ENCODE results near the gene CD6. TPM values are rescaled to one million over a fixed set of nuclear protein-coding genes. Genes with fewer than 3 reads are reported as not detected.

Gene CD6, protein sequence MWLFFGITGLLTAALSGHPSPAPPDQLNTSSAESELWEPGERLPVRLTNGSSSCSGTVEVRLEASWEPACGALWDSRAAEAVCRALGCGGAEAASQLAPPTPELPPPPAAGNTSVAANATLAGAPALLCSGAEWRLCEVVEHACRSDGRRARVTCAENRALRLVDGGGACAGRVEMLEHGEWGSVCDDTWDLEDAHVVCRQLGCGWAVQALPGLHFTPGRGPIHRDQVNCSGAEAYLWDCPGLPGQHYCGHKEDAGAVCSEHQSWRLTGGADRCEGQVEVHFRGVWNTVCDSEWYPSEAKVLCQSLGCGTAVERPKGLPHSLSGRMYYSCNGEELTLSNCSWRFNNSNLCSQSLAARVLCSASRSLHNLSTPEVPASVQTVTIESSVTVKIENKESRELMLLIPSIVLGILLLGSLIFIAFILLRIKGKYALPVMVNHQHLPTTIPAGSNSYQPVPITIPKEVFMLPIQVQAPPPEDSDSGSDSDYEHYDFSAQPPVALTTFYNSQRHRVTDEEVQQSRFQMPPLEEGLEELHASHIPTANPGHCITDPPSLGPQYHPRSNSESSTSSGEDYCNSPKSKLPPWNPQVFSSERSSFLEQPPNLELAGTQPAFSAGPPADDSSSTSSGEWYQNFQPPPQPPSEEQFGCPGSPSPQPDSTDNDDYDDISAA
- 1 to 10 TPM in 1 of 3 donors, under 1 TPM in 2; 0.80 to 1.9 (median 0.98) TPM for total RNA-seq

- H3K4me3 ChIP-seq: peak within 1 kb of the TSS in 2 of 3 donors; percentile 22 to 25
- H3K27ac ChIP-seq: no peak within 1 kb of the TSS
- no peaks in the 10 kb centered on the region for H3K27me3 ChIP-seq
- H3K36me3 ChIP-seq: no peaks in the 10 kb centered on the region
- intact Hi-C loops (cut with DNase I; ENCODE audit: low total_unique reads): no loop called here
- H3K9me3 ChIP-seq: no peaks in the 10 kb centered on the region
- DNase-seq (ENCODE audit: low spot score in 2 of 2): no peak
- TF ChIP-seq CTCF (IDR thresholded peaks at IDR 0.05) (no peak), POLR2AphosphoS5 (IDR thresholded peaks at IDR 0.05) (no peak), POLR2A (IDR thresholded peaks at IDR 0.05) (no peak)
- H3K4me1 ChIP-seq: no peaks in the 10 kb centered on the region
Observed at GRCh38 chr11:60971520-60971919, at the start of gene CD6. Gene CD6, plus strand, starts transcription at chr11:60971680. Its CDS starts 186 bp downstream, at chr11:60971866.

DNA sequence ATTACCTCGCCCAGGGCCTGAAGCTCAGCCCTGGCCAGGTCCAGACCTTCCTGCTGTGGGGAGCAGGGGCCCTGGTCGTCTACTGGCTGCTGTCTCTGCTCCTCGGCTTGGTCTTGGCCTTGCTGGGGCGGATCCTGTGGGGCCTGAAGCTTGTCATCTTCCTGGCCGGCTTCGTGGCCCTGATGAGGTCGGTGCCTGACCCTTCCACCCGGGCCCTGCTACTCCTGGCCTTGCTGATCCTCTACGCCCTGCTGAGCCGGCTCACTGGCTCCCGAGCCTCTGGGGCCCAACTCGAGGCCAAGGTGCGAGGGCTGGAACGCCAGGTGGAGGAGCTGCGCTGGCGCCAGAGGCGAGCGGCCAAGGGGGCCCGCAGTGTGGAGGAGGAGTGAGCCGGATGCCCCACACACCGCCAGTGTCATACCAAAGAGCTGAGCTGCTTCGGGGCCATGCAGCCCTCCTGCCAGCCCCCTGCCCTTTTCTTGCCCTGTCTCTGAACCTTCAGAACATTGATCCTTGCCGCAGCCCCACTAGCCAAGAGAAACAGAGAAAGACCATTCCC lies 49.6 kb upstream of the CD6 start:
- Histone ChIP-seq H3K9me3 (no peaks in the 10 kb centered on the region), H3K4me1 (peaks cover 0 to 1% of the 10 kb centered on the region in 2 donors), H3K36me3 (peaks cover 15% of the 10 kb centered on the region), H3K4me3 (no peak overlapping the region), H3K27ac (no peak overlapping the region), H3K27me3 (no peaks in the 10 kb centered on the region)
- intact Hi-C loops (cut with DNase I; ENCODE audit: low total_unique reads): no loop called here
- DNase-seq (ENCODE audit: low spot score in 2 of 2): no peak
- TF ChIP-seq POLR2A (IDR thresholded peaks at IDR 0.05): no peak
- no peak for TF ChIP-seq CTCF (IDR thresholded peaks at IDR 0.05)
- TF ChIP-seq POLR2AphosphoS5 (IDR thresholded peaks at IDR 0.05): no peak

DNA sequence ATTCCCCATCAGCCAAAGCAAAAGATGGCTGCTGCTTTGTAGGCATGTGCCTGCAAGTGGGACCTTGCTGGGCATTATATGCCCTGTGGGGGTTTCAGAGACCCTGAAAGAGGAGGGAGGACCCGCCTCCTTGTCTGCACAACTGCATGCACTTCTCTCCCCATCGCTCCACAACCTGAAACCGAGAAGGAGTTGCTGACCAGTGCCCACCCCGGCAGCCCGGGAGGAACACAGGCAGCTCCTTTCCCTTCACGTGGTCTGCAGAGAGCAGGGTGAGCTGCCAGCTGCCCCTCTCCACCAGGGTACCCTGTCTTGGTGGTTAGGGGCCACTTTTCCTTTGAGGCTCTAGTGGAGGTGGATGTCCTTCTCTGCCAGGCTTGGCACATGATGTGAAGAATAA lies 48.6 kb upstream of the CD6 start:
- no peaks in the 10 kb centered on the region for H3K9me3 ChIP-seq
- H3K36me3 ChIP-seq: peaks cover 15% of the 10 kb centered on the region
- TF ChIP-seq POLR2AphosphoS5 (IDR thresholded peaks at IDR 0.05) (no peak), CTCF (IDR thresholded peaks at IDR 0.05) (no peak), POLR2A (IDR thresholded peaks at IDR 0.05) (no peak)
- no peak for DNase-seq (ENCODE audit: low spot score in 2 of 2)
- no peak overlapping the region for H3K27ac ChIP-seq
- no peak overlapping the region for H3K4me3 ChIP-seq
- no peaks in the 10 kb centered on the region for H3K27me3 ChIP-seq
- H3K4me1 ChIP-seq: no peaks in the 10 kb centered on the region
- intact Hi-C loops (cut with DNase I; ENCODE audit: low total_unique reads): no loop called here

DNA sequence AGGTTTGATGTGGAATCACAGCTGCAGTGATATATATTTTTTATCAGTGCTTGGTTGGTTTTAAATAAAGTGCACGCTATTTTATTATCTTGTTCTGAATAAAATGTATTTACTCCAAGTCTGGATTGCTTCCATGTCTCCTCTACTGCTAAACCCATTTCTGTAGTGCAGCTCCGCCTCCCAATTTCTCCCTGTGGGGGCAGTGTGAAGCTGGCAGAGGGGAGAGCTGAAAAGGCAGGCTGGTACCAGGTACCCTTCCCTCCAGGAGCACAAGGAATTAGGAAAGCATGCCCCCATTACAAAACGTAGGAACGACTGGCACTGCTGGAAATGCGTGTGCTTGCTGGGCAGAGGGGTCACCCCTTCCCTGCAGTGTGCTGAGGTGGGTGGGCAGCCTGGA lies 48.2 kb upstream of the CD6 start:
- Histone ChIP-seq H3K4me1 (no peaks in the 10 kb centered on the region), H3K9me3 (no peaks in the 10 kb centered on the region), H3K27ac (no peak overlapping the region), H3K36me3 (peaks cover 15% of the 10 kb centered on the region), H3K4me3 (no peak overlapping the region), H3K27me3 (no peaks in the 10 kb centered on the region)
- DNase-seq (ENCODE audit: low spot score in 2 of 2): no peak
- TF ChIP-seq POLR2AphosphoS5 (IDR thresholded peaks at IDR 0.05): no peak
- intact Hi-C loops (cut with DNase I; ENCODE audit: low total_unique reads): no loop called here

DNA sequence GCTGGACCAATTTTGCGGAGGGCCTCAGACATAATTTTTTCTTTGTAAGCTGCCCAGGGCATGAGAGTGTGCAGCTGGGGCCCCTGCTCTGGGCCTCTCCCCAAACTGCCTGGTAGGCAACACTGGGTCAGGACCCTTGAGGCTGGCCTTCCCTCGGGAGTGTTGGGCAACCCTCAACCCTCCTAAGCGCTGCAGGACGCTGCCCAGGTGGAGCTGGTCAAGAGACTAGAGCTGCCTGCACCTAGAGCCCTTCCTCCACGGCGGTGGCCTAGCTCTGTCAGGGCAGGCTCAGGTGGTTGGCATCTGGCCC lies 47.7 kb upstream of the CD6 start:
- Histone ChIP-seq H3K4me1 (no peaks in the 10 kb centered on the region), H3K4me3 (peak overlapping the region in 2 of 3 donors; percentile 72 to 79), H3K27ac (no peak overlapping the region), H3K9me3 (no peaks in the 10 kb centered on the region), H3K27me3 (no peaks in the 10 kb centered on the region), H3K36me3 (peaks cover 15% of the 10 kb centered on the region)
- DNase-seq (ENCODE audit: low spot score in 2 of 2): no peak
- TF ChIP-seq CTCF (IDR thresholded peaks at IDR 0.05): no peak
- no peak for TF ChIP-seq POLR2A (IDR thresholded peaks at IDR 0.05)
- no peak for TF ChIP-seq POLR2AphosphoS5 (IDR thresholded peaks at IDR 0.05)
- intact Hi-C loops (cut with DNase I; ENCODE audit: low total_unique reads): no loop called here

Measured in breast epithelium (tissue), 4 donors.